HepG2 (cell line): ENCODE results near the gene DBNDD2. TPM values are rescaled to one million over a fixed set of nuclear protein-coding genes. Genes with fewer than 3 reads are reported as not detected.
A peak's percentile ranks its signal among the peaks of the same experiment; 100 is the strongest.

Experiments used
- ATAC-seq: fragments of 200-7000 bp; cut with Tn5 transposase; 3 replicates; pipeline ENCODE4 v1.9.1; 2020; ENCODE audit warnings: mild to moderate bottlenecking, moderate library complexity
- BruUV-seq: library from RNA; stranded (reverse); fragments of 400-500 nt; replicated peaks from 2 replicates; lab custom pipeline; 2021; lab: Mats Ljungman, UMichigan
- CTCF ChIA-PET: fragments of 300-600 bp; formaldehyde crosslinking; extraction: SDS; loops from one replicate; lab custom pipeline; 2021; ENCODE audit warnings: low total read pairs, inconsistent platforms, low intra/inter-chr PET ratio; lab: Yijun Ruan, JAX
- POLR2A ChIA-PET: fragments of 350-600 bp; sonication (Branson Sonifier 250); formaldehyde crosslinking; loops from one replicate; lab custom pipeline; 2020; ENCODE audit warnings: antibody characterized with exemption, inconsistent platforms; lab: Yijun Ruan, JAX
- DNase-seq: peaks from one replicate; pipeline ENCODE4 v3.0.0-alpha.2; 2015; ENCODE audit warnings: low spot score
- FAIRE-seq: peaks from 3 replicates; lab custom pipeline; 2011; peaks lifted over from hg19 to GRCh38; lab: Jason Lieb, UNC
- H2AFZ ChIP-seq: one replicate; pipeline ENCODE4 v1.6.1; 2011; ENCODE audit warnings: low read length, inconsistent platforms
- H3K27ac ChIP-seq: fragments of 300-600 bp; 3 replicates; pipeline ENCODE4 v1.8.0; 2011; ENCODE audit warnings: mixed run types, mild to moderate bottlenecking, mixed read lengths, low read length, inconsistent platforms; ENCODE audit not compliant: insufficient read depth; ENCODE audit errors: extremely low read length
- H3K27me3 ChIP-seq, 2 experiments: fragments of 200-600 bp in 1 of 2; 2 replicates in 1 of 2; 3 replicates in 1 of 2; pipeline versions ENCODE4 v1.6.0 to v1.8.0; 2011; ENCODE audit warnings: low read length in 2 of 2, mild to moderate bottlenecking in 2 of 2, moderate library complexity in 2 of 2, inconsistent platforms in 1 of 2; ENCODE audit not compliant: insufficient read depth in 2 of 2, control insufficient read depth in 1 of 2
- H3K36me3 ChIP-seq, 2 experiments: fragments of 200-600 bp in 1 of 2; replicated peaks in 1 of 2; 2 replicates in 1 of 2; 3 replicates in 1 of 2; pipeline versions ENCODE4 v1.5.1 to v1.8.0; 2011; ENCODE audit warnings: low read length in 2 of 2, inconsistent platforms in 1 of 2; ENCODE audit not compliant: insufficient read depth in 2 of 2, control insufficient read depth in 1 of 2
- H3K4me1 ChIP-seq: 2 replicates; pipeline ENCODE4 v1.5.1; 2012; ENCODE audit warnings: low read length, inconsistent platforms; ENCODE audit not compliant: insufficient read depth
- H3K4me2 ChIP-seq: 2 replicates; pipeline ENCODE4 v1.6.0; 2011; ENCODE audit warnings: low read depth, low read length, inconsistent platforms
- H3K4me3 ChIP-seq, 3 experiments: fragments of 200-600 bp in 1 of 3; sonication (generic), shearing (Covaris generic) in 1 of 3; replicated peaks in 1 of 3; 2 replicates each; pipeline ENCODE4 v1.5.1; 2011 to 2016; ENCODE audit warnings: low read length in 3 of 3, inconsistent platforms in 2 of 3, low read depth in 2 of 3, mild to moderate bottlenecking in 2 of 3, control low read depth in 1 of 3, mixed read lengths in 1 of 3; ENCODE audit not compliant: insufficient read depth in 1 of 3
- H3K79me2 ChIP-seq: one replicate; pipeline ENCODE4 v1.6.1; 2011; ENCODE audit warnings: low read length, inconsistent platforms; ENCODE audit not compliant: insufficient read depth
- H3K9ac ChIP-seq: 2 replicates; pipeline ENCODE4 v1.6.0; 2011; ENCODE audit warnings: mild to moderate bottlenecking, low read depth, low read length, inconsistent platforms; ENCODE audit not compliant: insufficient read depth
- H3K9me3 ChIP-seq: 2 replicates; pipeline ENCODE4 v1.5.1; 2012; ENCODE audit warnings: mild to moderate bottlenecking, low read length
- H4K20me1 ChIP-seq: 2 replicates; pipeline ENCODE4 v1.6.0; 2011; ENCODE audit warnings: inconsistent platforms, mild to moderate bottlenecking, low read length, moderate library complexity; ENCODE audit not compliant: insufficient read depth
- EEA1 ChIP-seq: sonication (generic); formaldehyde crosslinking; IDR thresholded peaks from 2 replicates; pipeline ENCODE4 v1.5.1; 2020; ENCODE audit warnings: mild to moderate bottlenecking, missing genetic modification reagents, borderline replicate concordance
- FOXC1 ChIP-seq: sonication (generic); formaldehyde crosslinking; IDR thresholded peaks from 2 replicates; pipeline ENCODE4 v1.8.0; 2022; ENCODE audit warnings: mild to moderate bottlenecking, missing genetic modification reagents, borderline replicate concordance
- NBN ChIP-seq: fragments of 450-650 bp; conservative IDR thresholded peaks from 2 replicates; pipeline ENCODE4 v1.6.1; 2017
- NCOR1 ChIP-seq: fragments of 200-600 bp; sonication (generic); IDR thresholded peaks from 2 replicates; pipeline ENCODE4 v1.7.0; 2017; ENCODE audit warnings: antibody characterized with exemption, low read length, borderline replicate concordance
- NPAS2 ChIP-seq: sonication (generic); formaldehyde crosslinking; IDR thresholded peaks from 2 replicates; pipeline ENCODE4 v1.8.0; 2022; ENCODE audit warnings: mild to moderate bottlenecking, missing genetic modification reagents, borderline replicate concordance
- NR2F6 ChIP-seq, 2 experiments: IDR thresholded peaks; 2 replicates each; pipeline ENCODE4 v1.6.1; 2016; ENCODE audit warnings: antibody characterized with exemption in 1 of 2, mild to moderate bottlenecking in 1 of 2
- PAXIP1 ChIP-seq: sonication (generic); formaldehyde crosslinking; conservative IDR thresholded peaks from 2 replicates; pipeline ENCODE4 v1.4.0; 2020; ENCODE audit warnings: mild to moderate bottlenecking, missing genetic modification reagents, moderate library complexity
- SALL1 ChIP-seq: sonication (generic); formaldehyde crosslinking; IDR thresholded peaks from 2 replicates; pipeline ENCODE4 v1.8.0; 2022; ENCODE audit warnings: mild to moderate bottlenecking, missing genetic modification reagents
- SP2 ChIP-seq: sonication (generic); formaldehyde crosslinking; IDR thresholded peaks from 2 replicates; pipeline ENCODE4 v1.5.1; 2020; ENCODE audit warnings: mild to moderate bottlenecking, missing genetic modification reagents
- TRAFD1 ChIP-seq: sonication (generic); formaldehyde crosslinking; IDR thresholded peaks from 2 replicates; pipeline ENCODE4 v1.5.1; 2020; ENCODE audit warnings: missing genetic modification reagents, mild to moderate bottlenecking, borderline replicate concordance
- ZBTB42 ChIP-seq: sonication (generic); formaldehyde crosslinking; IDR thresholded peaks from 2 replicates; pipeline ENCODE4 v1.5.0; 2020; ENCODE audit warnings: mild to moderate bottlenecking, missing genetic modification reagents
- ZNF205 ChIP-seq: IDR thresholded peaks from 2 replicates; pipeline ENCODE4 v1.6.1; 2018; ENCODE audit warnings: missing biosample characterization, missing genetic modification reagents
- WGBS: methylation state at CpG from one replicate; pipeline ENCODE4 v1.1.6; 2017; ENCODE audit warnings: low lambda C conversion rate; 5-methylcytosine and 5-hydroxymethylcytosine counted together
- in situ Hi-C: cut with HindIII; loops from 2 replicates; pipeline ENCODE4 v1.10.0; 2017; ENCODE audit warnings: low pct_unique_long_range_greater_than_20kb; ENCODE audit not compliant: extremely low pct_ligation_motif_present
- intact Hi-C: fragments of 100-400 bp; cut with micrococcal nuclease; formaldehyde crosslinking; loops from one replicate; pipeline ENCODE4 v1.10.0; 2022; ENCODE audit not compliant: unreplicated experiment
- polyA plus RNA-seq, 8 experiments: library from polyadenylated mRNA; depleted of rRNA in 3 of 8; stranded (reverse) in 7 of 8; unstranded in 1 of 8; fragments of >200 nt; fragmentation: Illumina TruSeq in 4 of 8; extraction: Trizol in 4 of 8; gene quantifications; 2 replicates each; pipeline versions ENCODE4 v1.2.1 to v1.2.3, GENCODE V29; 2011 to 2016; ENCODE audit warnings: low read depth in 4 of 8, missing spikeins in 1 of 8, mixed read lengths in 1 of 8; ENCODE audit not compliant: insufficient read depth in 1 of 8
- total RNA-seq, 5 experiments: library from RNA; depleted of rRNA; stranded (reverse); fragments of >200 nt; fragmentation: Illumina TruSeq; extraction: Trizol; gene quantifications; 2 replicates each; pipeline ENCODE4 v1.2.3, GENCODE V29; 2016; ENCODE audit warnings: low read depth in 1 of 5
- TF ChIP-seq, protein P1 (sequence below): sonication (generic); formaldehyde crosslinking; IDR thresholded peaks from 2 replicates; pipeline ENCODE4 v1.5.1; 2020; ENCODE audit warnings: mild to moderate bottlenecking, moderate library complexity, missing genetic modification reagents
- TF ChIP-seq, protein P2 (sequence below): sonication (generic); formaldehyde crosslinking; IDR thresholded peaks from 2 replicates; pipeline ENCODE4 v1.4.0; 2020; ENCODE audit warnings: missing genetic modification reagents, borderline replicate concordance

Gene DBNDD2
- total and polyA plus RNA-seq, 2 of the 13 experiments (the other 11 are each of a cell fraction or from before 2014, with no cell fraction given): 16.7 to 47.6 TPM

DNA sequence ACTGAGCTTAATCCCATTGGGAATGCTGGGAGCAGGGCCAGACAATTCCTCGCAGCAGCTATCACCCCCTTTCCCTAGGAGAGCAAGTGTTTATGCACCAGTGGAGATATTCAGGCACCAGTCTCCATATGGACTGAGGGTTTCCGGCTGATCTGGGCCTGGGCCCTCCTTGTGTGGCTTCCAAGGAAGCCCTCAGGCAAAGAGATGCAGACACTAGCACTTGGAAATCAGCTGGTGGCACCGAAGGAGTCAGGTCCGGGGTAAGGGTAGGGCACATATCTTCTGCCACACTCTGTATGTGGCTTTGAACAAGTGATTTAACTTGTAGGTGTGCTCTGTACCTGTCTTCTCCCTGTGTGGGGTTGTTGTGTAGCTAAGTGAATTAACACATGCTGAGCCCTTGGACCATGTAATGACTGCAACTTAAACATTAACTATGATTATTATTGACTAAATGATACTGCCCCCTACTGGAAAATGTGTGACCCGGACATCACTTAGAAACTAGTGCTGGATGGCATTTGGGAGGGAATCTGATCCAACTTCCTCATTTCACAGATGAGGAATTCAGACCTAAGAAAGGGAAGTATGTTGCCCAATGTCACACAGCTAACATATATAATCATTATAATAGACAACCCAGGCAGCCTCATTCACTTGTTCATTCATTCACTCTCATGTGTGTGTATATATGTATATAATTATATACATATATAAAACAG is 42.2 kb downstream of the DBNDD2 start (continued):
- 0 out of 2 replicates have a peak, but pooled peaks have one; percentile 13 for TF ChIP-seq NR2F6 (IDR thresholded peaks at IDR 0.05)
- no peak for TF ChIP-seq NR2F6 (CRISPR knock-in tag; IDR thresholded peaks at IDR 0.05)
- TF ChIP-seq NCOR1: no peak
- no peak for TF ChIP-seq TRAFD1 (CRISPR knock-in tag)
- TF ChIP-seq, protein P1, sequence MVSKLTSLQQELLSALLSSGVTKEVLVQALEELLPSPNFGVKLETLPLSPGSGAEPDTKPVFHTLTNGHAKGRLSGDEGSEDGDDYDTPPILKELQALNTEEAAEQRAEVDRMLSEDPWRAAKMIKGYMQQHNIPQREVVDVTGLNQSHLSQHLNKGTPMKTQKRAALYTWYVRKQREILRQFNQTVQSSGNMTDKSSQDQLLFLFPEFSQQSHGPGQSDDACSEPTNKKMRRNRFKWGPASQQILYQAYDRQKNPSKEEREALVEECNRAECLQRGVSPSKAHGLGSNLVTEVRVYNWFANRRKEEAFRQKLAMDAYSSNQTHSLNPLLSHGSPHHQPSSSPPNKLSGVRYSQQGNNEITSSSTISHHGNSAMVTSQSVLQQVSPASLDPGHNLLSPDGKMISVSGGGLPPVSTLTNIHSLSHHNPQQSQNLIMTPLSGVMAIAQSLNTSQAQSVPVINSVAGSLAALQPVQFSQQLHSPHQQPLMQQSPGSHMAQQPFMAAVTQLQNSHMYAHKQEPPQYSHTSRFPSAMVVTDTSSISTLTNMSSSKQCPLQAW: peak; percentile 23; the same call in 1 of the 2 replicates

- peaks cover 6% of the 10 kb centered on the region for H3K4me1 ChIP-seq
- DNase-seq (no peak), ATAC-seq (no peak), FAIRE-seq (no peak)
- in situ Hi-C loops (no loop called here), intact Hi-C loops (no loop called here)
- no peak overlapping the region for H3K4me3 ChIP-seq
- no peak overlapping the region for H2AFZ ChIP-seq
- H3K4me2 ChIP-seq: no peak overlapping the region
- H3K9ac ChIP-seq: no peak overlapping the region
- WGBS: 53% methylated on average over 4 of the region's 4 CpGs
- H4K20me1 ChIP-seq: no peaks in the 10 kb centered on the region
- H3K79me2 ChIP-seq: no peaks in the 10 kb centered on the region
- no peaks in the 10 kb centered on the region for H3K9me3 ChIP-seq
- ChIA-PET POLR2A (no interaction called here), CTCF (no interaction called here)
- no peak overlapping the region for H3K27ac ChIP-seq
- no peaks in the 10 kb centered on the region for H3K27me3 ChIP-seq
- H3K36me3 ChIP-seq: no peaks in the 10 kb centered on the region
- BruUV-seq: no TSS peak
- TF ChIP-seq SALL1 (CRISPR knock-in tag) (no peak), SP2 (CRISPR knock-in tag) (no peak), NPAS2 (CRISPR knock-in tag) (no peak), PAXIP1 (CRISPR knock-in tag) (no peak), NBN (no peak), FOXC1 (CRISPR knock-in tag) (no peak), ZNF205 (no peak), ZBTB42 (no peak), EEA1 (no peak)
- TF ChIP-seq, protein P2, sequence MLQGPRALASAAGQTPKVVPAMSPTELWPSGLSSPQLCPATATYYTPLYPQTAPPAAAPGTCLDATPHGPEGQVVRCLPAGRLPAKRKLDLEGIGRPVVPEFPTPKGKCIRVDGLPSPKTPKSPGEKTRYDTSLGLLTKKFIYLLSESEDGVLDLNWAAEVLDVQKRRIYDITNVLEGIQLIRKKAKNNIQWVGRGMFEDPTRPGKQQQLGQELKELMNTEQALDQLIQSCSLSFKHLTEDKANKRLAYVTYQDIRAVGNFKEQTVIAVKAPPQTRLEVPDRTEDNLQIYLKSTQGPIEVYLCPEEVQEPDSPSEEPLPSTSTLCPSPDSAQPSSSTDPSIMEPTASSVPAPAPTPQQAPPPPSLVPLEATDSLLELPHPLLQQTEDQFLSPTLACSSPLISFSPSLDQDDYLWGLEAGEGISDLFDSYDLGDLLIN (CRISPR knock-in tag): no peak
These were observed 44.1 kb downstream of the DBNDD2 start for GRCh38 chr20:45452238-45452637.
